Measurements from ENCODE around the gene HOXC5.

HOXC5 gene

DNA sequence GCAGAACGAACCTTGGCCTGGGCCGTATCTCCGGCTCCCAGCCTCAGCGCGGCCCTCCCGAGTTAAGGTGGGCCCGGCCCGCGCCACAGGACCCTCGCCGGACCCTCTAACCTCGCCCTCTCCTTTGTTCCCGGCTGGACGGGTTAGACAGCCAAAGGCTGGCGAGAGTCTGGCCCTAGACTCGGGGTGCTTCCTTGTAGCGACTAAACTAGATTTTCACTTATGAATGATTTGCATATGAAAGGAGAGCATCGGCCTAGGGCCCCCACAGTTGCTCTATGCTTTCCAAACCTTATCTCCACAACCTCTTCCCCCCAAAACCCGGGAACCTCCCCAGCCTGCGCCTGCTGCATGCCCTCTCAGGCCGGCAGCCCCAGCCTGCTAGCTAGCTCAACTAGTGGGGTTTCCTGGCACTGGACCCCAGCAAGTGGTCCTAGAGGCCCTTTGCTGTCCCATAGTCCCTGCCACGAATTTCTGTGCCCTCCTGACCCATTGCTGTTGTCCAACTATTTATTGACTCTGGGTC is 2.0 kb downstream of the HOXC5 start:
- in situ Hi-C loops (cut with HindIII; ENCODE audit: low sequenced_read_pairs), result no loop called here
- DNase-seq (ENCODE audit: low read depth), result no peak
- H3K4me3 ChIP-seq (ENCODE audit: low read depth, low read length), result no peak overlapping the region
- TF ChIP-seq, protein P1, sequence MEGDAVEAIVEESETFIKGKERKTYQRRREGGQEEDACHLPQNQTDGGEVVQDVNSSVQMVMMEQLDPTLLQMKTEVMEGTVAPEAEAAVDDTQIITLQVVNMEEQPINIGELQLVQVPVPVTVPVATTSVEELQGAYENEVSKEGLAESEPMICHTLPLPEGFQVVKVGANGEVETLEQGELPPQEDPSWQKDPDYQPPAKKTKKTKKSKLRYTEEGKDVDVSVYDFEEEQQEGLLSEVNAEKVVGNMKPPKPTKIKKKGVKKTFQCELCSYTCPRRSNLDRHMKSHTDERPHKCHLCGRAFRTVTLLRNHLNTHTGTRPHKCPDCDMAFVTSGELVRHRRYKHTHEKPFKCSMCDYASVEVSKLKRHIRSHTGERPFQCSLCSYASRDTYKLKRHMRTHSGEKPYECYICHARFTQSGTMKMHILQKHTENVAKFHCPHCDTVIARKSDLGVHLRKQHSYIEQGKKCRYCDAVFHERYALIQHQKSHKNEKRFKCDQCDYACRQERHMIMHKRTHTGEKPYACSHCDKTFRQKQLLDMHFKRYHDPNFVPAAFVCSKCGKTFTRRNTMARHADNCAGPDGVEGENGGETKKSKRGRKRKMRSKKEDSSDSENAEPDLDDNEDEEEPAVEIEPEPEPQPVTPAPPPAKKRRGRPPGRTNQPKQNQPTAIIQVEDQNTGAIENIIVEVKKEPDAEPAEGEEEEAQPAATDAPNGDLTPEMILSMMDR (IDR thresholded peaks at IDR 0.05; ENCODE audit: low read depth, low read length, missing control alignments), result no peak

DNA sequence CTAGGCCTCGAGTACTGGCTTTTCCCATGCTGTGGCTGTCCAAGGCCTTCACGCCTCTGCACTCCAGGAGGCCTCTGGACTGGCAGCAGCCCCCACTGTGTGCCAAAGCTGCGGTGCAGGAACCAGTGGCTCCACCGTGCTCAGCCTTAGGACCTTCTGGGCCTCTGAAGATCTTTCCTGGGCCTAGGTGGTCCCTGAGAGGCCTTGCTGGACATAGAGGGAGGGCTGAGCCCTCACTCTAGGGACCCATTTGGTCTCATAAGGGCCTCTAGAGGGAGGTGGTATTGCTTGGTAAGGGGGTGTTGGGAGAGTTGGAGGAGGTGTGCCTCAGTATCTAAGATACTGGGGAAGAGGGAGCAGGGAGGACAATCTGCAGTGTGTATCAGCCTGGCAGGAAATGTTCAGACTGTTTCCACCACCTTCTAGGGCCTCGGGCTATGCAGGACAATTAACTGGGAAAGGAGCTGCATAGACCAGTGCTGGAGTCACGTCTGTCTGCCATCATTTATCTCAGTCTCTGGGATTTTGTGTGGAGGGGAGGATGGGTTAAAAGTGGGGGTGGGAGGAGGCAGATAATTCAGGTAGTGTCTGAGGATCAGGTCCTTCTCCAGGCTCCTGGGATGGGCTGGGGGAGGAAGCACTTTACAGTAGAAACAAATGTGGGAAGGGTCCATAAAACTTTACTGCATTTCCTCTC is 2.9 kb downstream of the HOXC5 start:
- TF ChIP-seq, protein P1 (IDR thresholded peaks at IDR 0.05; ENCODE audit: low read depth, low read length, missing control alignments), result no peak
- in situ Hi-C loops (cut with HindIII; ENCODE audit: low sequenced_read_pairs), result no loop called here
- no peak for DNase-seq (ENCODE audit: low read depth)

DNA sequence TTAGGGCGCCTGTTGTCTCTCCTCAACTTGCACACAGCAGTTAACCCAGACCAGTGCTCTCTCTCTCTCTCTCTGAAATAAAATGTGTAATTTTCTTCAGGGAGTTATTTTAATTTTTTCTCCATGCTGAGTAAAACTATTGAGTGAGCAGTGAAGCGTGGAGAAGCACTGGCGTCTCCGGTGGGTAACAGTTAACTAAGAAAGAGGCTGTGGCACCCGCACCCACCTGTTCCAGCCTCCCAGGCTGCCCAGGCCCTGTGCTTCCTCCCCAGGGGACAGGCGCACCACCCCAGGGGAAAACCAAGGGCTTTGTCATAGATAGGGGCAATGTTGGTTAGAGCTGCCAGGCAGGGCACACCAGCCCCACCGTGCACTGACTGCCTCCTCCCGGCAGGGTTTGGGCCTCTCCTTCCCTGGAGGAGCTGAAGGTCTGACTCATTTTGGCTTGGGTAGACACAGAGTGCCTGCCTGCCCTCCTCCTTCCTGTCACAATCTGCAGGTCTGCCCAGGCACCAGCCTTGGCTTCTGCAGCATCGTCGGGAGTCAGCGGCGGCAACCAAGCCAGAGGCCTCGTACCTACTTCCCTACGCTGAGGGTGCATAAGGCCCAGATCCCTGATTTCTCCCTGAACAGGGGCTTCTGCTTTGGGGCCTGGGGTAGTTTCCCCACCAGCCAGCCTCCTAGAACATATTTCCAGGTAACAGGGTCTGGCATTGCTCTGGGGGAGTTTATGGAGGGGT is 3.9 kb downstream of the HOXC5 start:
- no peak for DNase-seq (ENCODE audit: low read depth)
- no peak overlapping the region for H3K4me3 ChIP-seq (ENCODE audit: low read depth, low read length)
- TF ChIP-seq, protein P1 (IDR thresholded peaks at IDR 0.05; ENCODE audit: low read depth, low read length, missing control alignments), result no peak
- in situ Hi-C loops (cut with HindIII; ENCODE audit: low sequenced_read_pairs), result no loop called here

More for the DNA sequence above, 2.9 kb downstream of the HOXC5 start:
- no peak overlapping the region for H3K4me3 ChIP-seq (ENCODE audit: low read depth, low read length)

DNA sequence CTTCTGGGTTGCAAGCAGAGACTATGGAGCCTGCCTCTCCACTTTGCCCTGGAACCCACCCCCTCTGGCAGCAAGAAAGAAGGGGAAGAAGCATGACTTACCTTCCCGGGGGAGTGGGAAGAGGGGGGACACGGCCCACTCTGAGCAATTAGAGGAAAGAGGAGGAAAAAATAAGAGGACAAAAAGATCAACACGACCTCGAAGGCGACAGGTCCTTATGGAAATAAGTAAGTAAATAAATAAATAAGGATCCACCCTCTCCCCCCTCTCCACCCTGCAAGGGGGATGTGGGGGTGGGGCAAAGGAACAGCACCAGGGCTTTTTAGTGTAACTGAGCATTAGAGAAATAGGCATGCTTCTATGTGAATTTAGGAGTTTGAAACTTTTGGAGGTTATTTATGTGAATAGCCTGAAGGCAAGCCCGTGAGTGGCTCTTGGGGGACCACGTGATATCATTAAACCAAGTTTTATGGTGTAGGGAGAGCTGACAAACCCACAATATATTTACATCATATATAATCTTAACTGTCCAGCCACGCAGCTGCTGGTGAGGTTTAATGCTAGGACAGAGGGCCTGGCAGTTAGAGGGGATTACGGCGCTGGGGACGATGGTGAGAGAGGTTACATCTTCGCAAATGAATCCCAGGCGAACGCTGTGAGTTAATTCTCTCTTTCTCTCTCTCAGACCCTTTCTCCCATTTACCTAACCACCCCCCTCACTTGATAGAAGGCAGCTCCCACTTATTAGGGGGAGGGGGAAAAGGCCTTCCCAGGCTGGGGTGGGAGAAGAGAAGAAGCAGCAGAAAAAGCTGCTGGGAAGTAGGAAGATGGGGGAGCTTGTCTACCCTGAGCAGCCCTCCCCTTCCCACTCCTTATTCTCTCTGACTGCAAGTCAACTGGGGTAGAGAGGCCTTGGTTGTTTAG is 4.8 kb downstream of the HOXC5 start:
- H3K4me3 ChIP-seq (ENCODE audit: low read depth, low read length), result no peak overlapping the region
- DNase-seq (ENCODE audit: low read depth), result no peak
- TF ChIP-seq, protein P1 (IDR thresholded peaks at IDR 0.05; ENCODE audit: low read depth, low read length, missing control alignments), result no peak
- in situ Hi-C loops (cut with HindIII; ENCODE audit: low sequenced_read_pairs), result no loop called here

DNA sequence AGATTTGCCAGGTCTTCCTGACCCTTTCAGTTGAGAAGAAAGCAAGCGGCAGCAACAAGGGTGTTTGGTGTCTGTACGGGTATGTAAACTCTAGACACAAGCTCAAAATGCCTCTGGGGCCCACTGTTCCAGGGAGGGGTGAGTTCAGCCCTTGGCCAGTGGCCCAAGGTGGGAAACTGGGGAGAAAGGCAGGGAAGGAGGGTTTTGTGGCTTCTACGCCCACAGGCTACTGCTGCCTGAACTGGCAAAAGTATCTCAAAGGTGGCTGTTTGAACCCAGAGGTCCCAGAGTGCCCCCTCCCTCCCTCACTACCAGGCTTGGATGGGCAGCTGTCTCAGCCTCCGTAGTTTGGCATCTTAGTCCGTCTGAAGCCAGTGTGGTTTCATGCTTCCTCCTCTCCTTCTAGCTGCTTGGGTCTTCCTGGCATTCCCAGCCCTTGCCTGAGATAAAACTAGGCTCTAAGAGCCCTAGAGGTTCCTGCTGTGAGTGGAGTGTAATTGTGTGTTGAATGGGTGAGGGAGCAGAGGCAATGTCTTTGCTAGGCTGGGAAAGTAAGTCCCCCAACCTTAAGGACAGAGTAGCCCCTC is 5.5 kb downstream of the HOXC5 start:
- no peak overlapping the region for H3K4me3 ChIP-seq (ENCODE audit: low read depth, low read length)
- in situ Hi-C loops (cut with HindIII; ENCODE audit: low sequenced_read_pairs), result no loop called here
- TF ChIP-seq, protein P1 (IDR thresholded peaks at IDR 0.05; ENCODE audit: low read depth, low read length, missing control alignments), result no peak
- DNase-seq (ENCODE audit: low read depth), result no peak
